Prostate gland (tissue), 2 donors: ENCODE data around the gene MAML3.

Experiments used
- POLR2A ChIP-seq: fragments of 450-650 bp; IDR thresholded peaks from one replicate; pipeline ENCODE4 v1.6.1; 2016; ENCODE audit warnings: antibody characterized with exemption, mild to moderate bottlenecking
- POLR2AphosphoS5 ChIP-seq: sonication (generic); formaldehyde crosslinking; IDR thresholded peaks from one replicate; pipeline ENCODE4 v1.6.1; 2017; ENCODE audit warnings: antibody characterized with exemption
- TF ChIP-seq, protein P1 (sequence below), 4 experiments: fragments of 200-600 bp in 2 of 4; fragments of 450-650 bp in 2 of 4; sonication (generic) in 2 of 4; IDR thresholded peaks; 1 replicate in 3 of 4; 2 replicates in 1 of 4; pipeline ENCODE4 v1.5.1; 2016 to 2019; ENCODE audit warnings: antibody characterized with exemption in 4 of 4, mild to moderate bottlenecking in 2 of 4, moderate library complexity in 2 of 4

DNA sequence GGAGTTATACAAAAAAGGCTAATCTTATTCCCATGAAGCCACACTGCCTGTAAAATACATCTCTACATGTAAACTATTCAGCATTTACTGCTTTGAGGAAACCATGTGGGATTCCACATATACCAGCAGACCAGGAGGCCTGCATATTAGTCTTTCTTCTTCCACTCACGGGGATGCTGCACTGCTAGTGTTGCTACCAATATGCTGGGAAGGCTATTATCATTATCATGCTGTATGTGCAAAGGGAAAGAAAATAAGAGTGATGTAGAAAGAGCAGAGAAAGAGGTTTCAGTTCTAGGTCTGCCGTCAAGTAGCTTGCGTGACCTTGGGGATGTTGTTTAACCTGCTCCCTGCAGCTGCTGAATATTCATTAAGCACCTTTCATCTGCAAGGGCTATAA is 427.4 kb downstream of the MAML3 start:
- TF ChIP-seq POLR2A (no peak), POLR2AphosphoS5 (no peak)
- TF ChIP-seq, protein P1, sequence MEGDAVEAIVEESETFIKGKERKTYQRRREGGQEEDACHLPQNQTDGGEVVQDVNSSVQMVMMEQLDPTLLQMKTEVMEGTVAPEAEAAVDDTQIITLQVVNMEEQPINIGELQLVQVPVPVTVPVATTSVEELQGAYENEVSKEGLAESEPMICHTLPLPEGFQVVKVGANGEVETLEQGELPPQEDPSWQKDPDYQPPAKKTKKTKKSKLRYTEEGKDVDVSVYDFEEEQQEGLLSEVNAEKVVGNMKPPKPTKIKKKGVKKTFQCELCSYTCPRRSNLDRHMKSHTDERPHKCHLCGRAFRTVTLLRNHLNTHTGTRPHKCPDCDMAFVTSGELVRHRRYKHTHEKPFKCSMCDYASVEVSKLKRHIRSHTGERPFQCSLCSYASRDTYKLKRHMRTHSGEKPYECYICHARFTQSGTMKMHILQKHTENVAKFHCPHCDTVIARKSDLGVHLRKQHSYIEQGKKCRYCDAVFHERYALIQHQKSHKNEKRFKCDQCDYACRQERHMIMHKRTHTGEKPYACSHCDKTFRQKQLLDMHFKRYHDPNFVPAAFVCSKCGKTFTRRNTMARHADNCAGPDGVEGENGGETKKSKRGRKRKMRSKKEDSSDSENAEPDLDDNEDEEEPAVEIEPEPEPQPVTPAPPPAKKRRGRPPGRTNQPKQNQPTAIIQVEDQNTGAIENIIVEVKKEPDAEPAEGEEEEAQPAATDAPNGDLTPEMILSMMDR (IDR thresholded peaks at IDR 0.05), result no peak
